Neuron (in vitro differentiated cells): ENCODE results near the gene CDK5RAP2.

Source experiments
- H2AFZ ChIP-seq: one replicate; pipeline ENCODE4 v1.6.1; 2013; ENCODE audit warnings: low read depth, mild to moderate bottlenecking, inconsistent platforms, low read length, moderate library complexity
- H3K27me3 ChIP-seq: one replicate; pipeline ENCODE4 v1.6.1; 2013; ENCODE audit warnings: low read length; ENCODE audit not compliant: insufficient read depth
- H3K36me3 ChIP-seq: one replicate; pipeline ENCODE4 v1.6.1; 2013; ENCODE audit warnings: low read length; ENCODE audit not compliant: insufficient read depth
- H3K4me1 ChIP-seq: one replicate; pipeline ENCODE4 v1.6.1; 2013; ENCODE audit warnings: low read length; ENCODE audit not compliant: insufficient read depth
- H3K4me3 ChIP-seq: 2 replicates; pipeline ENCODE4 v1.5.1; 2013; ENCODE audit warnings: mild to moderate bottlenecking, low read length, moderate library complexity
- H3K9me3 ChIP-seq: one replicate; pipeline ENCODE4 v1.6.1; 2013; ENCODE audit warnings: low read length

CDK5RAP2 gene

GRCh38 chr9:120610975-120611689 is 31.2 kb upstream of the CDK5RAP2 start:
- Histone ChIP-seq H3K36me3 (peaks cover 21% of the 10 kb centered on the region), H3K27me3 (no peaks in the 10 kb centered on the region), H3K4me1 (no peaks in the 10 kb centered on the region), H3K4me3 (no peak overlapping the region), H2AFZ (no peak overlapping the region), H3K9me3 (no peaks in the 10 kb centered on the region)

GRCh38 chr9:120609636-120610035 is 29.7 kb upstream of the CDK5RAP2 start:
- H2AFZ ChIP-seq: no peak overlapping the region
- H3K36me3 ChIP-seq: peaks cover 33% of the 10 kb centered on the region
- no peaks in the 10 kb centered on the region for H3K4me1 ChIP-seq
- H3K27me3 ChIP-seq: no peaks in the 10 kb centered on the region
- no peaks in the 10 kb centered on the region for H3K9me3 ChIP-seq
- no peak overlapping the region for H3K4me3 ChIP-seq

DNA sequence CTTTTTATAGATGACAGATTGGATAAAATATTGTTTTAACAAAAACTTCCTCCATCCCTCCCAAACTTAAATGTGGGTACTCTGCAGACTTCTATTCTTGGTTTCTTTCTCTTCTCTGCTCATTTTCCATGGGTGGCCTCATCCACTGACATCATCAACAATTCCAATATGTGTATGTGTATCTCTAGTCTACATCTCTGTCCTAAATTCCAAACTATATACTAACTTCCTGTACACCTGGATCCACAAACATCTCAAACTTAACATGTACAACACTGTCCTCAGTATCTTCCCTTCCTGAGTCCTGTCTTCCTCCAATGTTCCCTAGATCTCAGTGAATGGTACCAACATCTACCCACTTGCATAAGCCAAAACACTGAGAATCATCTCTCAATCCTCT is 28.5 kb upstream of the CDK5RAP2 start:
- H3K4me3 ChIP-seq: no peak overlapping the region

GRCh38 chr9:120603591-120603990 is 23.6 kb upstream of the CDK5RAP2 start:
- peaks cover 31% of the 10 kb centered on the region for H3K36me3 ChIP-seq
- H3K9me3 ChIP-seq: no peaks in the 10 kb centered on the region
- H3K27me3 ChIP-seq: no peaks in the 10 kb centered on the region
- H3K4me3 ChIP-seq: no peak overlapping the region
- no peak overlapping the region for H2AFZ ChIP-seq
- no peaks in the 10 kb centered on the region for H3K4me1 ChIP-seq

More for the DNA sequence above, 28.5 kb upstream of the CDK5RAP2 start:
- no peak overlapping the region for H2AFZ ChIP-seq
- H3K27me3 ChIP-seq: no peaks in the 10 kb centered on the region
- no peaks in the 10 kb centered on the region for H3K9me3 ChIP-seq
- peaks cover 36% of the 10 kb centered on the region for H3K36me3 ChIP-seq
- no peaks in the 10 kb centered on the region for H3K4me1 ChIP-seq

GRCh38 chr9:120603010-120603409 is 23.0 kb upstream of the CDK5RAP2 start:
- Histone ChIP-seq H2AFZ (no peak overlapping the region), H3K4me3 (no peak overlapping the region), H3K4me1 (no peaks in the 10 kb centered on the region), H3K9me3 (no peaks in the 10 kb centered on the region), H3K36me3 (peaks cover 29% of the 10 kb centered on the region), H3K27me3 (no peaks in the 10 kb centered on the region)

DNA sequence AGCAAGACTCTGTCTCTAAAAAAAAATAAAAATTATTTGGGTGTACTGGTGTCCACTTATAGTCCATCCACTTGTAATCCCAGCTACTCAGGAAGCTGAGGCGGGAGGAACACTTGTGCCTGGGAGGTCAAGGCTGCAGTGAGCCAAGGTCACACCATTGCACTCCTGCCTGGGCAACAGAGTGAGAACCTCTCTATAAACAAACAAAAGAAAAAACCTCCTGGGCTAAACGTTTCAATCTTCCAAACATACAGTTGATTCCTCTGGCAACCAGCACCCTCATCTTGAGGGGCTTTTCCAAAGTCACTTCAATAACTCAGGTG is 13.9 kb upstream of the CDK5RAP2 start:
- no peaks in the 10 kb centered on the region for H3K9me3 ChIP-seq
- no peak overlapping the region for H3K4me3 ChIP-seq
- no peaks in the 10 kb centered on the region for H3K4me1 ChIP-seq
- no peak overlapping the region for H2AFZ ChIP-seq
- H3K36me3 ChIP-seq: no peaks in the 10 kb centered on the region
- no peaks in the 10 kb centered on the region for H3K27me3 ChIP-seq

- no peak overlapping the region for H2AFZ ChIP-seq
- H3K4me1 ChIP-seq: no peaks in the 10 kb centered on the region
- no peaks in the 10 kb centered on the region for H3K36me3 ChIP-seq
- no peak overlapping the region for H3K4me3 ChIP-seq
- no peaks in the 10 kb centered on the region for H3K27me3 ChIP-seq
- no peaks in the 10 kb centered on the region for H3K9me3 ChIP-seq
These were observed 13.4 kb upstream of the CDK5RAP2 start for GRCh38 chr9:120593250-120593954.

GRCh38 chr9:120592210-120592609 is 12.2 kb upstream of the CDK5RAP2 start:
- Histone ChIP-seq H3K9me3 (no peaks in the 10 kb centered on the region), H3K36me3 (no peaks in the 10 kb centered on the region), H2AFZ (no peak overlapping the region), H3K27me3 (no peaks in the 10 kb centered on the region), H3K4me1 (peaks cover 6% of the 10 kb centered on the region), H3K4me3 (no peak overlapping the region)

GRCh38 chr9:120587328-120587727 is 7.4 kb upstream of the CDK5RAP2 start:
- Histone ChIP-seq H3K27me3 (no peaks in the 10 kb centered on the region), H3K4me1 (peaks cover 24% of the 10 kb centered on the region), H3K4me3 (no peak overlapping the region), H3K9me3 (no peaks in the 10 kb centered on the region), H3K36me3 (no peaks in the 10 kb centered on the region), H2AFZ (peak overlapping the region; percentile 42)

GRCh38 chr9:120583958-120584369 is 4.0 kb upstream of the CDK5RAP2 start:
- Histone ChIP-seq H3K27me3 (no peaks in the 10 kb centered on the region), H3K4me3 (no peak overlapping the region), H3K9me3 (no peaks in the 10 kb centered on the region), H3K4me1 (peaks cover 29% of the 10 kb centered on the region), H2AFZ (peak overlapping the region; percentile 4), H3K36me3 (no peaks in the 10 kb centered on the region)

DNA sequence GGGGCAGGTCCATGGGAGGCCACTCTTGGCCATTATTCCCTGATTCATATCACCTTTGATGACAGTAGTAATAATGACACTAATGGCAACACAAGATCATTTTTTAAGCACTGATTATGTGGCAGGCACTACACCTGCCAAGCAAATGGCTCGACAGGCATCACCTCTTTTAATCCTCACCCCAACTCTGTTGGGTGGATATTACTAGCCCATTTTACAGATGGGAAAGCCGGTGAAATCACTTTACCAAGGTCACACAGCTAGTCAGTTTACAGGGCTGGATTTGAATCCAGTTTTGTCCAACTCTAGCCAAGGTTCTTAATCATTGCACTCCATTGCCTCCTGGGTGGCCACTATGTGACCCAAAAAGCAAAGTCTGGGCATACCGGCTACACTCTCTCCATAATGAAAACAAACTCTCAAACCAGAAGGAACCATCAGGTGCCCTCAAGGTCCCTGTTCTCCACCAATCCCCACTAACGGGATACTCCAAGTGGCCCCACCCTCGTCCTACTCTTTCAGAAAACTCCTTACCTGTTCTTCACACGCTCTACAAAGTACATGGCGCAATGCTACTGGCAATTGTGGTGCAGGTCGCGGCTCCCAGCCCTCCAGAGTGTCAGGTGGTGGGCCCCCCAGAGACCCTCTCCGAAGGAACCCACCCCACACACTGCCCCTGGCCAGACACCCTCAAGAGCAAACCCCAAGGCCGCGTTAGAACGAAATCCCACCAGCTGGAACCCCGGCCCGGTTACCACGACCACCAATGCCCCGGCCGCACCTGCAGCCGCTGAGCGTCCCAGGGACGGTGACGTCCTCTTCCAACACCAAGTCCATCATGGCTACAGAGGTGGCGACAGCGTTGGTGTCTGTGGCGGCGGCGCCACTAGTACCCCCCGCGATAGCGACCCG is 572 bp downstream of the CDK5RAP2 start:
- Histone ChIP-seq H3K27me3 (no peaks in the 10 kb centered on the region), H3K4me1 (peaks cover 22% of the 10 kb centered on the region), H3K9me3 (no peaks in the 10 kb centered on the region), H2AFZ (peak overlapping the region; percentile 91), H3K36me3 (no peaks in the 10 kb centered on the region), H3K4me3 (peak overlapping the region; percentile 96)

- Histone ChIP-seq H2AFZ (no peak overlapping the region), H3K36me3 (peaks cover 33% of the 10 kb centered on the region), H3K27me3 (no peaks in the 10 kb centered on the region), H3K4me1 (peaks cover 11% of the 10 kb centered on the region), H3K4me3 (no peak overlapping the region), H3K9me3 (no peaks in the 10 kb centered on the region)
These were observed 5.5 kb downstream of the CDK5RAP2 start for GRCh38 chr9:120574473-120574872.

GRCh38 chr9:120572472-120572871 is 7.5 kb downstream of the CDK5RAP2 start:
- Histone ChIP-seq H2AFZ (no peak overlapping the region), H3K4me3 (no peak overlapping the region), H3K4me1 (no peaks in the 10 kb centered on the region), H3K27me3 (no peaks in the 10 kb centered on the region), H3K36me3 (peaks cover 53% of the 10 kb centered on the region), H3K9me3 (no peaks in the 10 kb centered on the region)
